NOMO-1 treated with DMSO at 0.1 percent for 48 hours (cell line): ENCODE data around the gene OR2A14.
A peak's percentile ranks its signal among the peaks of the same experiment; 100 is the strongest.
"Not testable (repeated sequence)": the region's sequence is repeated elsewhere in the genome, so short reads cannot be mapped to it uniquely, and the experiment has no call there.

Source experiments
- DNase-seq: peaks from one replicate; lab custom pipeline; 2025; ENCODE audit not compliant: unreplicated experiment; lab: John Stamatoyannopoulos, UW

Gene OR2A14

GRCh38 chr7:144122876-144123275 is at the start of gene OR2A14:
TSS of gene OR2A14 (plus strand) at chr7:144123176. CDS start at chr7:144129113, 5,937 bp downstream.
- no peak for DNase-seq

- no peak for DNase-seq
Measured at GRCh38 chr7:144074374-144074773, 48.6 kb upstream of the OR2A14 start.

- no peak for DNase-seq
Measured at GRCh38 chr7:144085978-144086377, 37.0 kb upstream of the OR2A14 start, which contains the start of gene OR2A12. TSS of gene OR2A12 (plus strand) at chr7:144086278. CDS start at chr7:144095108, 8,830 bp downstream.

- no peak for DNase-seq
Measured at GRCh38 chr7:144086730-144087129, 36.2 kb upstream of the OR2A14 start.

GRCh38 chr7:144087230-144087629 is 35.7 kb upstream of the OR2A14 start:
- no peak for DNase-seq

- no peak for DNase-seq
Measured at GRCh38 chr7:144090667-144091066, 32.3 kb upstream of the OR2A14 start.

GRCh38 chr7:144098776-144099175 is 24.2 kb upstream of the OR2A14 start:
- no peak for DNase-seq

GRCh38 chr7:144100607-144101006 is 22.4 kb upstream of the OR2A14 start:
- no peak for DNase-seq

GRCh38 chr7:144102041-144102440 is 20.9 kb upstream of the OR2A14 start:
- DNase-seq = no peak

GRCh38 chr7:144105211-144105610 is 17.8 kb upstream of the OR2A14 start:
- no peak for DNase-seq

- no peak for DNase-seq
Measured at GRCh38 chr7:144109283-144109682, 13.7 kb upstream of the OR2A14 start, which contains the start of gene OR2A2. TSS of gene OR2A2 (plus strand) at chr7:144109583. CDS start at chr7:144109583, 0 bp downstream.

- DNase-seq = no peak
Measured at GRCh38 chr7:144110272-144110671, 12.7 kb upstream of the OR2A14 start.

- DNase-seq = no peak
Measured at GRCh38 chr7:144113651-144114050, 9.3 kb upstream of the OR2A14 start.

GRCh38 chr7:144118341-144118740 is 4.6 kb upstream of the OR2A14 start:
- DNase-seq = no peak

GRCh38 chr7:144127714-144128334 is 4.8 kb downstream of the OR2A14 start:
- DNase-seq = peak; percentile 9

- not testable (repeated sequence) for DNase-seq
Measured at GRCh38 chr7:144129601-144130000, 6.6 kb downstream of the OR2A14 start.

- no peak for DNase-seq
Measured at GRCh38 chr7:144130730-144131129, 7.8 kb downstream of the OR2A14 start.

GRCh38 chr7:144132262-144132661 is 9.3 kb downstream of the OR2A14 start:
- DNase-seq = no peak

- DNase-seq = no peak
Measured at GRCh38 chr7:144133307-144133706, 10.3 kb downstream of the OR2A14 start.

GRCh38 chr7:144134116-144134515 is 11.1 kb downstream of the OR2A14 start:
- no peak for DNase-seq

GRCh38 chr7:144137501-144137900 is 14.5 kb downstream of the OR2A14 start:
- DNase-seq = no peak

- DNase-seq = no peak
Measured at GRCh38 chr7:144142187-144142586, 19.2 kb downstream of the OR2A14 start.

- no peak for DNase-seq
Measured at GRCh38 chr7:144144426-144144825, 21.4 kb downstream of the OR2A14 start.
